ENCODE results near the gene HPSE2.

Gene HPSE2

DNA sequence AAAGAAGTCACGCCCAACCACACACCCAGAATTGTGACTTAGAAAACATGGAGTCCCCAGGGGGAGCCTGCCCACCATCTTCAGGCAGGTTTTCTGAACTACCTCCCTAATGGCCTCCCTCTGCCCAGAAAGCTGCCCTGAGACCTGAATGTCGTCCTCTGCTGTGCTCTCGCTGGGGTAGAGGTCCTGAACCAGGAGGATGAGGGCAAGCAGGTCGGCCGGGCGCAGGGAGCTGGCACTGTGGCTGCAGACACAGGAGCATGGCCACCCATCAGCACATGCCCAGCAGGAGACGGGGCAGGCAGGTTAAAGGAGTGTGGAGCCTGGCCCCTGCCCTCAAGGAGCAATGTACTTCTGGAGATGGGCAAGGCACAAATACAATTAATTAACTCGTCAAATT lies 805.2 kb downstream of the HPSE2 start:
- no peak for DNase-seq
- H3K27ac Mint-ChIP-seq: no peak overlapping the region

GRCh38 chr10:98429320-98430072 lies 806.2 kb downstream of the HPSE2 start:
- Mint-ChIP-seq H3K27ac (no peak overlapping the region), H3K27me3 (no peaks in the 10 kb centered on the region), H3K36me3 (ENCODE audit: low read depth) (peaks cover 41% of the 10 kb centered on the region), H3K4me3 (no peak overlapping the region), H3K9me3 (no peaks in the 10 kb centered on the region), H3K4me1 (no peaks in the 10 kb centered on the region)
- DNase-seq (no peak), ATAC-seq (no peak)

More for the DNA sequence above, 805.2 kb downstream of the HPSE2 start:
- peaks cover 49% of the 10 kb centered on the region for H3K36me3 Mint-ChIP-seq (ENCODE audit: low read depth)
- H3K4me1 Mint-ChIP-seq: no peaks in the 10 kb centered on the region
- H3K4me3 Mint-ChIP-seq: no peak overlapping the region
- no peak for ATAC-seq
- H3K27me3 Mint-ChIP-seq: no peaks in the 10 kb centered on the region
- no peaks in the 10 kb centered on the region for H3K9me3 Mint-ChIP-seq

DNA sequence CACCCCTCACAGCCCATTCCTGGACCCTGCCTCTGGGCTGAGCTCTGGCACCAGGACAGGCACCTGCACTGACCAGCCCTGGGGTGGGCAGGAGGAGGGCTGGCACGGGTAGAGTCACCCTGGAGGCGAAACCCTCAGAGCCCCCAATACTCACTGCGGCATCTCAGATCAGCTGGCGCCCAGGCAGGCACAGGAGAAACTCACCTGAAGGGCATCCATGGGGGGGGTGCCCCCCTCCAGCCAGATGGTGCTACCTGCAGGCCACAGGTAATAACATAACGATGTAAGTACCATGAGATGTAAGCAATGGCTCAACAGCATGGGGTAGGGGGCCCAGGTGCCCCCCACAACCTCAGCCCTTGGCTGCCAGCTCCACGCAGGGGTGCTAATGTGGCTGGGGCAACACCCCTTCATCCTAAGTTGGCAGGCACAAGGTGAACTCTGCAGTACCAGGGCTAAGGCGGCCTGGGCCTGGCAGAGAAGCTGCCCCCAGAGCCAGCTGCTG lies 808.6 kb downstream of the HPSE2 start:
- no peak for ATAC-seq
- H3K36me3 Mint-ChIP-seq (ENCODE audit: low read depth): peaks cover 18% of the 10 kb centered on the region
- H3K4me3 Mint-ChIP-seq: no peak overlapping the region
- no peak overlapping the region for H3K27ac Mint-ChIP-seq
- H3K27me3 Mint-ChIP-seq: no peaks in the 10 kb centered on the region
- no peaks in the 10 kb centered on the region for H3K4me1 Mint-ChIP-seq
- no peaks in the 10 kb centered on the region for H3K9me3 Mint-ChIP-seq
- no peak for DNase-seq

DNA sequence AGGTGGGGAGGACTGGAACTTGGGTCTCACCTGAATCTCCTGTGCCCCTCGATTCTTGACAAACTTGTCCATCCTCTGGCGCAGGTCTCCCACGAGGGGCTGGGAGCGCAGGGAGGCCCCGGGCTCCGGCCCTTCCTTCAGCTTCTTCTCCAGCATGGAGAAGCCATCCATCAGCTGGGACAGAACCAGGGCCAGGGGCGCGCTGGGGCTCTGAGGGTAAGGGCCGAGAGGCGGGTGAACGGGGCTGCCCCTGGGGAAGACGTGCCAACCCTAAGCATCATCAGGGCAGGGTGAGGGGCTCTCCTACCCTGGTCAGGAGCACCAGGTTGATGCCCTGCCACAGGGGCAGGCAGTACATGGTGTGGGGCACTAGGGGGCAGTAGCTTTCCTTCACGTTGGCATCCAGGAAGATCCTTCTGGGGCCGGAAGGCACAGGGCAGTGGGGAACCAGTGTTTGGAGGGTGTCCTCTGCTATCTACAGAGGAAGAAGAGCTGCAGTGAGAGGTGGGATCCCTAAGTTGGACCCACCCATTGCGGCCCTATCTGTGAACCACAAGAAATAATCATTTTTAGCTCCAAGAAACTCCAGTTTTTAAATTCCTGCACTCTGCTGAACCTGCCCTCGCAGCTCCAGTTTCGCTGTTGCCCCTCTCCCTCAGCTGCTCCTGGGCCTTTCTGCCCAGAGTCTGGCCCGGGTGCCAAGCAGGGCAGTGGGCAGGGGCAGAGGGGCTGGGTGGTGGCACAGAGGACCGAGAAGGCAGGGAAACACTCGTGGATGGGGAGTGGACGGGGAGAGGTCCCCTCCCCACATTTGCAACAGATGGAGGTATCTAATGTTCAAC lies 809.9 kb downstream of the HPSE2 start:
- H3K9me3 Mint-ChIP-seq: no peaks in the 10 kb centered on the region
- H3K27me3 Mint-ChIP-seq: no peaks in the 10 kb centered on the region
- DNase-seq (peak; percentile 52), ATAC-seq (peak; percentile 62)
- no peak overlapping the region for H3K4me3 Mint-ChIP-seq
- no peak overlapping the region for H3K27ac Mint-ChIP-seq
- H3K36me3 Mint-ChIP-seq (ENCODE audit: low read depth): peaks cover 10% of the 10 kb centered on the region
- no peaks in the 10 kb centered on the region for H3K4me1 Mint-ChIP-seq

DNA sequence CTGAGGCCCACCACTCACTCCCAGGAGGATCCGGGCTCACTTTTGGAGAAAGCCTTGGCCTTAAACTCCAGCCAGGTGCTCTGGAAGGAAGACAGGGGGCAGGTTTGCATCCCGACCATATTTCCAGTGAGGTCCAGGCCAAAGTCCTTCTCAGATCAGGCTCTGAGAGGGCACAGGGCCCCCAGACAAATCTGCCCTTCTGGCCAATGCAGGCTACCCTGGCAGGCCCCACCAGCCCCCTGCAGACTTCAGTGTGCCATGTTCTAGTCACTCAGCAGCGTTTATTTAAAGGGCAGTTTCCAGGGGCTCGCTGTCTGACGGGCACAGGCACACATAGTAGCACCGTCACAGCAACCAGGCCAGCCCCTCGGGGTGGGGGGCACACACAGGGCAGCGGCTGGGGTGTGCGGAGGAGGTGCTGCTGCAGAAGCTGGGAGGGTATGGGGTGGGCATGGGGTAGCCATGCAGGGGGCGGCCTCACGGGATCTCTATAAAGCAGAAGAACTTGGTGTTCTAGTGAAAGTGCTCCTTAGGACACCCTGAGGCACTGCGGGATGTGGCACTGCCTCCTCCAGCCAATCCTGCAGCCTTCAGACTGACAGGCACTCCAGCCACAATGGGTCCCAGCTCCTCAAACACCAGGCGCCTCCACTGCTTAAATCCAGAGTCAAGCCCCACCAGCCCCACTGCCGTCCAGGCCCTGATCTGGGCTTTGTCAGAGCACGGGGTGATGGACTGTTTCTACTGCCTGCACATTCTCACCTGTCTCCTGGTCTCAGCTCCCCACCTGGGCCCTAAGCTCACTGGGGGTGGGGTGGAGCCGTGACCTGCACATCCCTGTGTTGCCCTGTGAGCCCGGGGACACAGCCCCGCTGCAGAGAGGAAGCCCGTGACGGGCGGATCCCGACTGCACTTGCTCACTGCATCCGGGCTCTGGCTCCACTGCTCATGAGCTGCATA lies 811.1 kb downstream of the HPSE2 start:
- Mint-ChIP-seq H3K36me3 (ENCODE audit: low read depth) (peaks cover 11% of the 10 kb centered on the region), H3K4me1 (no peaks in the 10 kb centered on the region)

DNA sequence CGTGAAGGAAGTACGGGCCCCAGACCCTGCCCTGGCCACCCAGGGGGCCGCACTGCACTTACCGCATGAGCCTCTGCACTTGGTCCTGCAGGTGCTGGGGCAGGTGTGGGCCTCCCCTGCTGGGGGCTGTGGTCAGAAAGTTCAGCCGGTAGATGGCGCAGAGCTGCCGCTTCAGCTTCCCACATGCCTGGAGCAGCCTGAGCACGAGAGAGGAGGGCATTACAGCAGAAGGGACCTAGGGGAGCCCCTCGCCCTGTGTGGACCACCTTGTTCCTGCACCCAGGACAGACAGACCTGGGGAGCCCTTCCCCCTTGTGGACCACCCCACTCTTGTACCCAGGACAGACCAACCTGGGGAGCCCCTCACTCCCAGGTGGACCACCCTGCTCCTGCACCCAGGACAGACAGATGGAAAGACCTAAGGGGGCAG lies 811.9 kb downstream of the HPSE2 start:
- Mint-ChIP-seq H3K4me1 (no peaks in the 10 kb centered on the region), H3K4me3 (no peak overlapping the region), H3K36me3 (ENCODE audit: low read depth) (peaks cover 14% of the 10 kb centered on the region), H3K27ac (no peak overlapping the region), H3K27me3 (no peaks in the 10 kb centered on the region), H3K9me3 (no peaks in the 10 kb centered on the region)
- DNase-seq (no peak), ATAC-seq (no peak)

More for the DNA sequence above, 811.1 kb downstream of the HPSE2 start:
- H3K4me3 Mint-ChIP-seq: no peak overlapping the region
- no peak overlapping the region for H3K27ac Mint-ChIP-seq
- DNase-seq (no peak), ATAC-seq (no peak)
- no peaks in the 10 kb centered on the region for H3K9me3 Mint-ChIP-seq
- no peaks in the 10 kb centered on the region for H3K27me3 Mint-ChIP-seq

- ATAC-seq (no peak), DNase-seq (no peak)
- no peak overlapping the region for H3K4me3 Mint-ChIP-seq
- peaks cover 11% of the 10 kb centered on the region for H3K36me3 Mint-ChIP-seq (ENCODE audit: low read depth)
- H3K27me3 Mint-ChIP-seq: no peaks in the 10 kb centered on the region
- no peak overlapping the region for H3K27ac Mint-ChIP-seq
- H3K4me1 Mint-ChIP-seq: no peaks in the 10 kb centered on the region
- no peaks in the 10 kb centered on the region for H3K9me3 Mint-ChIP-seq
Measured at GRCh38 chr10:98422182-98422581, 813.5 kb downstream of the HPSE2 start.

- Mint-ChIP-seq H3K9me3 (no peaks in the 10 kb centered on the region), H3K27me3 (no peaks in the 10 kb centered on the region), H3K4me3 (no peak overlapping the region), H3K4me1 (no peaks in the 10 kb centered on the region), H3K36me3 (ENCODE audit: low read depth) (peaks cover 11% of the 10 kb centered on the region), H3K27ac (no peak overlapping the region)
- DNase-seq (no peak), ATAC-seq (no peak)
Measured at GRCh38 chr10:98420786-98421185, 814.9 kb downstream of the HPSE2 start.

- Mint-ChIP-seq H3K36me3 (ENCODE audit: low read depth) (peaks cover 11% of the 10 kb centered on the region), H3K27ac (no peak overlapping the region), H3K27me3 (no peaks in the 10 kb centered on the region), H3K4me3 (no peak overlapping the region), H3K4me1 (peaks cover 8% of the 10 kb centered on the region), H3K9me3 (no peaks in the 10 kb centered on the region)
- ATAC-seq: no peak
- DNase-seq: no peak
Measured at GRCh38 chr10:98419469-98420261, 816.0 kb downstream of the HPSE2 start.

DNA sequence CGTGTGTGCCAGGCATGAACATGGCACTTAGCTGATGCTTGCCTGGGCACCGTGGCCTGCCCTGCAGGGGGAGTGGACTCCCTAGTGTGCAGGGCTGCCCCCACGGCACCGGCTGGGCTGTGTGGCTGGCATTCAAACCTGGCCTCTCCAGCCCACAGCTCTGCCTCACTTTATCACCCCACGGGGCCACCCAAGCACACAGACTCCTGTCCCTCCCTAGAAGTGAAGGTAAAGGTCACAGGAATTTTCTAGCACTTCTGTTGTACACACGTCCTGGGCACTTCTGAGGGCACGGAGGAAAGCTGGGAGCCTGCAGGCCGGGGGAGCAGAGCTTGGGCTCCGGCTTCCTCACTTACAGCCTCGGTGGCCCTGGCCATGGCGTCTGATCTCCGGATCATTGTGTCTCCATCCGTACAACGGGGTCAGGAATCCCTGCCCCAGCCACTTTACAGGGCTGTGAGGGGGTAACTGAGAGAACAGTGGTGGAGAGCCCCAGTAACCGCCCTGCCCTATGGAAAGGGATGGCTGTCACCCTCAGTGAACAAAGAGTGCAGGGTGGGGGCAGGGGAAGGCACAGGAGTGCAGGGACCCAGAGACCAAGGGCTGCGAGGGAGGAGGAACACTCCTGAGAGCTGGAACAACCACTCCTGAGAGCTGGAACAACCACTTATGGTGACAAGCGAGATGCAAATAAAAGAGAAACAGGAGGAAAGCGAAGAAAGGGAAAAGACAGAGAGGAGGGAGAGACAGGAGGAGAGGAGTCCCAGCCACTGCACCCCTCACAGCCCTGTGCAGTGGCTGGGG lies 816.8 kb downstream of the HPSE2 start:
- Mint-ChIP-seq H3K9me3 (no peaks in the 10 kb centered on the region), H3K4me1 (peaks cover 15% of the 10 kb centered on the region), H3K27ac (no peak overlapping the region), H3K27me3 (no peaks in the 10 kb centered on the region), H3K36me3 (ENCODE audit: low read depth) (peaks cover 11% of the 10 kb centered on the region), H3K4me3 (no peak overlapping the region)
- ATAC-seq: no peak
- DNase-seq: no peak

DNA sequence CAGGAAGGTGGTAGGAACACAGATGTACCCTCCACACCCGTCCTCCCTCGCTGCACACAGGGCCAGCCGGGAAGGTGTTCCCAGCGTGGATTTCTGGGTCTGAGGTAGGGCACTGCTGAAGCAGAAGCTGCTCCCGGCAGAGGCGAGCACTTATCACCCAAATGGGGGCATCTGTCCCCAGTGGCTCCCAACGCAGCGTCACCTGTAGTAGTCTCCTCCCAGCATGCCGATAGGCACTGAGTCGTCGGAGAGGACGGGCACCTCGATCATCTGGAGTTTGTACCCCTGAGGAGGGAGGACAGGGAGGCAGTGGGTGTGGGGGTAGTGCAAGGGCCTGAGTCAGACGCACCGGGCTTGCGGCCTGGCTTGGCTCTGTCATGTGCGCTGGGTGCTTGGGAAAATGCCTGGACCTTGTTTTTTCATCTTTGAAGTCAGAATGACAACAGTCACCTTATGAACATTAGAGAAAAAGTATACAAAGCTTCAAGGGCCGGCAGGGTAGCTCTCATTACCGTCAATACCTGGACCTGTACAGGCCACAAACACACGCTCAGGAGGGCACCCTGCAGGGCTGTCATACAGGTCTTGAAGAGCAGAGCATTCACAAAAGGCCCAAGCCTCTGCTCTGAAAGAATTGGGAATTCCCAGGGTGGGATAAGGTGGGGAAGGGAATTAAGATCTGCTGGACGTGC lies 817.5 kb downstream of the HPSE2 start:
- H3K27ac Mint-ChIP-seq: no peak overlapping the region
- no peak overlapping the region for H3K4me3 Mint-ChIP-seq
- H3K36me3 Mint-ChIP-seq (ENCODE audit: low read depth): peaks cover 11% of the 10 kb centered on the region
- no peak for DNase-seq
- H3K4me1 Mint-ChIP-seq: peaks cover 17% of the 10 kb centered on the region
- ATAC-seq: no peak
- H3K27me3 Mint-ChIP-seq: no peaks in the 10 kb centered on the region
- no peaks in the 10 kb centered on the region for H3K9me3 Mint-ChIP-seq

- H3K4me3 Mint-ChIP-seq: no peak overlapping the region
- peaks cover 17% of the 10 kb centered on the region for H3K4me1 Mint-ChIP-seq
- DNase-seq (no peak), ATAC-seq (no peak)
- no peak overlapping the region for H3K27ac Mint-ChIP-seq
- H3K9me3 Mint-ChIP-seq: no peaks in the 10 kb centered on the region
- H3K27me3 Mint-ChIP-seq: no peaks in the 10 kb centered on the region
- H3K36me3 Mint-ChIP-seq (ENCODE audit: low read depth): peaks cover 11% of the 10 kb centered on the region
Measured at GRCh38 chr10:98417481-98417959, 818.1 kb downstream of the HPSE2 start.
